ENCODE measurements around the gene BICD1.

BICD1 gene

DNA sequence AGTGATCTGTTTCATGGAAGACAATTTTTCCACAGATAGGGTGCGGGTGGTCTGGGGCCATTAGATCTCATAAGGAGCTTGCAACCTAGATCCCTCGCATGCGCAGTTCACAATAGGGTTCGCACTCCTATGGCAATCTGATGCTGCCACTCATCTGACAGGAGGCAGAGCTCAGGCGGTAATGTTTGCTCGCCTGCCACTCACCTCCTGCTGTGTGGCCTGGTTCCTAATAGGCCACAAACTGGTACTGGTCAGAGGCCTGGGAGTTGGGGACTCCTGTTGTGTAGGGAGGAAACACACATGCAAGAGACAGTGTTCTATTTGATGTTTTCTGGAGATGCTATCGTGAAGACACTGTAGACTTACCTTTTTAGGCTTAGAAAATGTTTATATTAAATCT is 215.7 kb downstream of the BICD1 start:
- Mint-ChIP-seq H3K27ac (no peak overlapping the region), H3K4me1 (ENCODE audit: low read depth) (no peaks in the 10 kb centered on the region), H3K4me3 (no peak overlapping the region), H3K27me3 (no peaks in the 10 kb centered on the region), H3K36me3 (ENCODE audit: low read depth) (no peaks in the 10 kb centered on the region), H3K9me3 (no peaks in the 10 kb centered on the region)
- intact Hi-C loops (cut with micrococcal nuclease), result no loop called here

DNA sequence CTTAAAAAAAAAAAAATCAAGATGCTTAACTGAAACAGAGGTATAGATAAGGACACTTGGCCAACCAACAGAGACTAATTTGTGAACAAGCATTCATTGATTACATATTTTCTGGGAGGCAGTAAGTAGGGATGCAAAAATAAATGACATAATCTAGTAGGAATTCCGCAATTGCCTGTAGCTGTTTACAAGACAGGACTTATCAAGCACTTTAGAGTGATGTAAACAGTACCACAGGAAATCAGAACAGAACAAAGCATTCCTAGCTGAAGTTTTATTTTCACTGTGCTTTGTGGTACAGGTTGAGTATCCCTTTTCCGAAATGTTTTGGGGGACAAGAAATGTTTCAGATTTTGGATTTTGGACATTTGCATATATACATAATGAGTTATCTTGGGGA is 224.5 kb downstream of the BICD1 start:
- intact Hi-C loops (cut with micrococcal nuclease), result no loop called here
- H3K36me3 Mint-ChIP-seq (ENCODE audit: low read depth), result no peaks in the 10 kb centered on the region
- H3K4me1 Mint-ChIP-seq (ENCODE audit: low read depth), result no peaks in the 10 kb centered on the region
- H3K27me3 Mint-ChIP-seq, result no peaks in the 10 kb centered on the region
- no peak overlapping the region for H3K27ac Mint-ChIP-seq
- no peak overlapping the region for H3K4me3 Mint-ChIP-seq
- no peaks in the 10 kb centered on the region for H3K9me3 Mint-ChIP-seq

DNA sequence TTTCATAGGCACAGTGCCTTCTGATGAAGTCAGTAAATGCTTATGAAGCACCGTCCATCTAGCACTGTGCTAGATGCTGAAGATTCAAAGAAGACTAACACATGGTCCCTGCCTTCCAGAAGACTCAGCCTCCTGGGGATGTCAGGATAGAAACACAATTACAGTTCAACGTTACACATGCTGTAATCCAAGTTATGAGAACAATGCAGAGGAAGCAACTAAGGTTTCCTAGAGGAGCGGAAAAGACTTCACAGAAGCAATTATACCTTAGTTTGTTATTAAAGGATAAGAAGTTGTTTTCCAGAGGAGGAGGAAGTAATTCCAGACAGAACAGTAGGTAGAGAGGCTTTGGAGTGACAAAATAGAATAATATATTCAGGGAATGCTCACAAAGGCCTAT is 225.8 kb downstream of the BICD1 start:
- Mint-ChIP-seq H3K9me3 (no peaks in the 10 kb centered on the region), H3K4me1 (ENCODE audit: low read depth) (no peaks in the 10 kb centered on the region), H3K27me3 (no peaks in the 10 kb centered on the region), H3K4me3 (no peak overlapping the region), H3K27ac (no peak overlapping the region), H3K36me3 (ENCODE audit: low read depth) (no peaks in the 10 kb centered on the region)
- intact Hi-C loops (cut with micrococcal nuclease), result no loop called here

DNA sequence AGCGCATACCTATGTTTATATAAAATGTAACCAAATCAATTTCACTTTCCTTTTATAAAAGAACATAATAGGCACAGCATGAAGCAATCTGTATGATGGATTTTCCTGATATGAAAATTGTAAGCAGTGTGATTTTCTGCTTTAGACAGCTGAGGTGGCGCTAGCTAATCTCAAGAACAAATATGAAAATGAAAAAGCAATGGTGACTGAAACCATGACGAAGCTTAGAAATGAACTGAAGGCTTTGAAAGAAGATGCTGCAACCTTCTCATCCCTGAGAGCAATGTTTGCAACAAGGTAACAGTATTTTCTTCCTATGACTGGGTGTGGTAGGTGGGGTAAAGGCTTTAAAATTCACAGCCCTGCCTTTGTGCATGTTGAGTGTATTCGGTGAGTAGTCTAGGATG is 227.7 kb downstream of the BICD1 start:
- intact Hi-C loops (cut with micrococcal nuclease), result no loop called here
- Mint-ChIP-seq H3K27ac (no peak overlapping the region), H3K9me3 (no peaks in the 10 kb centered on the region), H3K4me1 (ENCODE audit: low read depth) (no peaks in the 10 kb centered on the region), H3K27me3 (no peaks in the 10 kb centered on the region), H3K36me3 (ENCODE audit: low read depth) (no peaks in the 10 kb centered on the region), H3K4me3 (no peak overlapping the region)

DNA sequence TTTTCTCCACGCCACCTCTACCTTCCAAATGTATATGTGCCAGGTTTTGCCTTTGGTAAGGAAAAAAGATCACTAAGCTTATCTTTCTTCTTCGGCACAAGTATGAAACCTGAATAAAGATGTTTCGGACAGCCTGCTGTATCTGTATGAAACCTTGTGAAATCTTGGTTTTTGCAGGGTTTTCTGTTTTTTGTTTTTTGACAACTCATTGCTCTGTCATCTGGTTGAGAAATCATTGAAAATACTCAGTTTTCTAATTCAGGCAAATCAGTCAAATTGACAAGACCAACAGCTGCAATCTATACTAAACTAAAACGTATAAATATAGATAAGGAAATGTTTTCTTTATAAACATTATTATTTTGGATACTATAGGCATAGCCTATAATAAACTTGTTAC is 229.6 kb downstream of the BICD1 start:
- Mint-ChIP-seq H3K9me3 (no peaks in the 10 kb centered on the region), H3K36me3 (ENCODE audit: low read depth) (no peaks in the 10 kb centered on the region), H3K27me3 (no peaks in the 10 kb centered on the region), H3K4me3 (no peak overlapping the region), H3K27ac (no peak overlapping the region), H3K4me1 (ENCODE audit: low read depth) (no peaks in the 10 kb centered on the region)
- intact Hi-C loops (cut with micrococcal nuclease), result no loop called here

DNA sequence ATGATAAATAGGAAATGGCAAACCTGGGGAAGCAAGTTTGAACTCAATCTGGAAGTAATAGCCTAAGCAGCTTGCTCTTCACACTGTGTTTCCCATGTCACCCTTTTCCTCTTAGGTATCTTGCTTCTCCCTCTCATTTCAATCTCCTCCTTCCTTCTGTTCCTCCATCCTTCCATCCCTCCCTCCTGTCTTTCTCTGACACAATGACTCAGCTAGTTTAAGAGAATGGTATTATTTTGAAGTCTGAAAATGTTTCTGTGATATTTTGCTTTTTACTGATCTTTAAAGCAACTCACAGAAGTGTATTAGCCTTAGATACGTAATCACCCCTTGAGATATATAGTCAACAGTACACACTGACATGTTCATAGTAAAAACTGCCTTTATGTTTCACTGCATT is 236.8 kb downstream of the BICD1 start:
- Mint-ChIP-seq H3K9me3 (no peaks in the 10 kb centered on the region), H3K27ac (no peak overlapping the region), H3K4me1 (ENCODE audit: low read depth) (no peaks in the 10 kb centered on the region), H3K27me3 (no peaks in the 10 kb centered on the region), H3K4me3 (no peak overlapping the region), H3K36me3 (ENCODE audit: low read depth) (no peaks in the 10 kb centered on the region)
- intact Hi-C loops (cut with micrococcal nuclease), result no loop called here

DNA sequence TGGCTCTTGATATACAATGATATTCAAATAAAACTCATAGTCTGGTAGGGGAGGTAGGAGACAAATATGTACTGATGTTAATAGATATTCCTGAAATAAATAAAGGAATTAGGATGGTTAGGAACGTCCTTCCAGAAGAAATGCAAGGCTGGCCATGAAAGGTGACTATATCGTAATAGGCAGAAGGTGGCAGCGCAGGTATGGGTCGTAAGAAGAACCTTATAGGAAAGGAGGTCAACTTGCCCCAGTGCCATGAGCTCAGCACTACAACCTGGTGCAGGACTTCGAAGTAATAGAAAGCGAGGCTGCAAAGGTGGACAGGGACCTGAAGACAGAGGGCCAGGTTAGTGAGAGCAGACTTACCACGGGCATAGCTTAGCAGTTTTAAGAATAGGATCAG is 237.4 kb downstream of the BICD1 start:
- Mint-ChIP-seq H3K4me3 (no peak overlapping the region), H3K27me3 (no peaks in the 10 kb centered on the region), H3K36me3 (ENCODE audit: low read depth) (no peaks in the 10 kb centered on the region), H3K9me3 (no peaks in the 10 kb centered on the region), H3K27ac (no peak overlapping the region), H3K4me1 (ENCODE audit: low read depth) (no peaks in the 10 kb centered on the region)
- intact Hi-C loops (cut with micrococcal nuclease), result no loop called here

DNA sequence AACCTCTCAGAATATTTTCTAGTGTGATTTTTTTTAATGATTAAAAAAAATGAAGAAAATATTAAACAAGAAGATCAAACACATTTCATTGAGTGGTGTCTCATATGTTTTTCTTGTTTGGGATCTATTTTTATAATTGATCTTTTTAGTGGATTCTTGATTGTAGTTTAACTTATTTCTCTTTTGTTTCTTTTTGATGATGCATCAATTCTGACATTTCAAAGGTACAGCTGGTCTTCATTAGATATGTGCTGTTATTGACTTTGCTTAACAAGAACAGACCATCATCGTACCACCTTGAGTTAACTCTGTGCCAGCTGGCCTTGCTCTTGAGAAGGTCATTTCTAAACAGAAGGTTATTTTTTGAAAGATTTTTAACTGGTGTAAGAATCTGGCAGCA is 246.9 kb downstream of the BICD1 start:
- H3K36me3 Mint-ChIP-seq (ENCODE audit: low read depth), result no peaks in the 10 kb centered on the region
- intact Hi-C loops (cut with micrococcal nuclease), result no loop called here
- no peak overlapping the region for H3K4me3 Mint-ChIP-seq
- H3K9me3 Mint-ChIP-seq, result no peaks in the 10 kb centered on the region
- H3K4me1 Mint-ChIP-seq (ENCODE audit: low read depth), result no peaks in the 10 kb centered on the region
- H3K27me3 Mint-ChIP-seq, result no peaks in the 10 kb centered on the region
- no peak overlapping the region for H3K27ac Mint-ChIP-seq

DNA sequence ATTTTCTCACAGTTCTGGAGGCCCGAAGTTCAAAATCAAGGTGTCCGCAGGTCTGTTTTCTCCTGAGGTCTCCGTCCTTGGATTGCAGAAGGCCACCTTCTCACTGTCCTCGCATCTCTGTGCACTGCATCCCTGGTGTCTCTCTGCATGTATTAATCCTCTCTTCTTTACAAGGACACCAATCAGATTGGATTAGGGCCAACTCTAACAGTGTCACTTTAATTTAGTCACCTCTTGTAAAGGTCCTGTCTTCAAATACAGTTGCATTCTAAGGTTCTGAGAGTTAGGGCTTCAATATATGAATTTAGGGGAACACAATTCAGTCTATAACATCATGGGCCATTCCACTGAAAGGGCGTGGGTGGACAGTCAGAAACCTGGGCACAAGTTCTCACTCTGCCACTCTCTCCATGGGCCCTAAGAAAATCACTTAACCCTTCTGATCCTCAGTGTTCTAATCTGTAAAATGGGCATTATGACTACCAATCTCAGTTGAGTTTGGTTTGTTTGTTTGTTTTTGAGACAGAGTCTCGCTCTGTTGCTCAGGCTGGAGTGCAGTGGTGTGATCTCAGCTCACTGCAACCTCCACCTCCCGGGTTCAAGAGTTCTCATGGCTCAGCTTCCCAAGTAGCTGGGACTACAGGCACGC is 251.1 kb downstream of the BICD1 start:
- Mint-ChIP-seq H3K4me1 (ENCODE audit: low read depth) (no peaks in the 10 kb centered on the region), H3K9me3 (no peaks in the 10 kb centered on the region), H3K36me3 (ENCODE audit: low read depth) (no peaks in the 10 kb centered on the region), H3K27me3 (no peaks in the 10 kb centered on the region), H3K27ac (no peak overlapping the region), H3K4me3 (no peak overlapping the region)
- intact Hi-C loops (cut with micrococcal nuclease), result no loop called here

DNA sequence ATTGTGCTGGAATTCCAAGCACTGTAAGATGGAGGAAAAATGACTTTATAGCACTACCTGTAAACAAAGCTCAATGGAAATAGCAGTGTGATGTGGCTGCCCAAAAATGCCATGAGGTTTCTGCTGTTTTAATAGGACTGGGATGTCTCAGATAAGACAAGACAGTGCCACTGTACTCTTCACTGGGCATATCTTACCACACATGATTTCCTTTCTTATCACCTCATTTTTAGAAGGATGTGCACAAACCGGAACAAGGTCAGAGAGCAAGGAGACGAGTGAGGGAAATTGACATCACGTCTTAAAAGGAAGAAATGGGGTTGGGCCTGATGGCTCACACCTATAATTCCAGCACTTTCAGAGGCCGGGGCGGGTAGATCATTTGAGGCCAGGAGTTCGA is 254.3 kb downstream of the BICD1 start:
- H3K4me1 Mint-ChIP-seq (ENCODE audit: low read depth), result no peaks in the 10 kb centered on the region
- no peak overlapping the region for H3K4me3 Mint-ChIP-seq
- intact Hi-C loops (cut with micrococcal nuclease), result no loop called here

DNA sequence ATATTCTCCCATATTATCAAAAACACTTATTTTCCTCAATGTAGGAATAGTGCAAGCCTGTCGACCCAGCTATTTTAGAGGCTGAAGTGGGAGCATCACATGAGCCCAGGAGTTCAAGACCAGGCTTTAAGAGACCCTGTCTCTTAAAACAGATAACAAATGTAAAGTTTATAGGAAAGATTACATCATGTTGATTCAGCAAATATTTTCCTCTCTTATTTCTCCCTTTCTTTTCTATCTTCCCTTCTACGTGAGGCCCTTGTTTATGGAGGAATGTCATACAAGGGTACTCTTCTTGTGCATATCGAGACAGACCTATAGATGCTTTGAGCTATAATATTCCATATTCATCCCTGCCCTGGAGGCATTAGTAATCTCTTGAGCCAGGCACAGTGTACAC is 256.2 kb downstream of the BICD1 start:
- H3K4me1 Mint-ChIP-seq (ENCODE audit: low read depth), result no peaks in the 10 kb centered on the region
- H3K9me3 Mint-ChIP-seq, result no peaks in the 10 kb centered on the region
- intact Hi-C loops (cut with micrococcal nuclease), result no loop called here
- H3K27ac Mint-ChIP-seq, result no peak overlapping the region
- H3K4me3 Mint-ChIP-seq, result no peak overlapping the region
- H3K27me3 Mint-ChIP-seq, result no peaks in the 10 kb centered on the region
- H3K36me3 Mint-ChIP-seq (ENCODE audit: low read depth), result no peaks in the 10 kb centered on the region

More for the DNA sequence above, 254.3 kb downstream of the BICD1 start:
- Mint-ChIP-seq H3K27ac (no peak overlapping the region), H3K9me3 (no peaks in the 10 kb centered on the region), H3K36me3 (ENCODE audit: low read depth) (no peaks in the 10 kb centered on the region), H3K27me3 (no peaks in the 10 kb centered on the region)

DNA sequence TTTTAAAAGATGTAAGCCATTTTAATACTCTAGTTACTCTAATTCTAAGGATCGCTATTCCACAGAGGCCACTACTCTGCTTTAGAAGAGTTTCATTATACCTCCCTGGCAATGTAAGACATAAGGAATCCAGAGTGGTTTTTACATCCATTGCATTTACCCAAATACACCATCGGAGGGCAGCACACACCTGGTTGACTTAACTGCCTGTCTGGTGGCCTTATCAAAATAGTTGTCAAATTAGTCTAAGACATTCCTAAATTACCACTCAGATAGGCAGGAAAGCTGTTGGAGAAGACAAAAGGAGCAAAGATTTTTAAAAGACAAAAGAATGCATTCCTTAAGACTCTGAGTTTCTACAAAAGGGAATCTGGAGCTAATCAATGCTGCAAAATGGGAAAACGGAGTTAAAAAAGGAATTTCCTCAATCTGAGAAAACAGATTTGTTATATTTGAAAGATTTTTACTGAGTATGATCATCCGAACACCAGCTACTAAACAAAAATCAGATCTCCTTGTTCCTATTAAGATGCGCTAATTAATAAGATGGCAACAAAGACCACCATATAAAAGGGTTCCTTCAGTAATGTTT is 258.9 kb downstream of the BICD1 start:
- Mint-ChIP-seq H3K27ac (no peak overlapping the region), H3K4me1 (ENCODE audit: low read depth) (no peaks in the 10 kb centered on the region), H3K4me3 (no peak overlapping the region), H3K36me3 (ENCODE audit: low read depth) (no peaks in the 10 kb centered on the region), H3K27me3 (no peaks in the 10 kb centered on the region), H3K9me3 (no peaks in the 10 kb centered on the region)
- intact Hi-C loops (cut with micrococcal nuclease), result loop anchor here (1.0 to 5.0 kb wide), 3 partner anchors 92 to 307 kb away; no protein-coding TSS in a partner anchor

DNA sequence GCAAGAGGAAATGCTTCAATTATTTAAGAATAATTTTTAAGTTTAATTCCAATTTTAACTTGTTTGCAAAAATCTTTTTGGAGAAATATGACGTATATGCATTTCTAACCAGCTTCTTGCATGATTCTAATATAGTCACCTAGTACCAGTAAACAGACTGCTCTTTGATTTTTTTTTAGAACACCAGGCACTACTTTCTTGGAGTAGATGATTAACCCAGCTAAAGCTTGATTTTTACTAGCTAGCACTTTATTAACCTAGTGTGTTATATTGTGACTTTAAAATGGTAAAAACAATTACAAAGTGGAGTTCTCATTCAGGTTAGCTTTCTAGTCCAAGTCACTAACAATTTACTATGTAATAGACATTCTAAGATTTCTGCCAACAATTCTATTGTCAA is 260.1 kb downstream of the BICD1 start:
- H3K36me3 Mint-ChIP-seq (ENCODE audit: low read depth), result no peaks in the 10 kb centered on the region
- no peaks in the 10 kb centered on the region for H3K4me1 Mint-ChIP-seq (ENCODE audit: low read depth)
- H3K27me3 Mint-ChIP-seq, result no peaks in the 10 kb centered on the region
- H3K9me3 Mint-ChIP-seq, result no peaks in the 10 kb centered on the region
- no peak overlapping the region for H3K27ac Mint-ChIP-seq
- intact Hi-C loops (cut with micrococcal nuclease), result loop anchor here (5.0 kb wide), 1 partner anchor 91 kb away; no protein-coding TSS in a partner anchor
- no peak overlapping the region for H3K4me3 Mint-ChIP-seq

DNA sequence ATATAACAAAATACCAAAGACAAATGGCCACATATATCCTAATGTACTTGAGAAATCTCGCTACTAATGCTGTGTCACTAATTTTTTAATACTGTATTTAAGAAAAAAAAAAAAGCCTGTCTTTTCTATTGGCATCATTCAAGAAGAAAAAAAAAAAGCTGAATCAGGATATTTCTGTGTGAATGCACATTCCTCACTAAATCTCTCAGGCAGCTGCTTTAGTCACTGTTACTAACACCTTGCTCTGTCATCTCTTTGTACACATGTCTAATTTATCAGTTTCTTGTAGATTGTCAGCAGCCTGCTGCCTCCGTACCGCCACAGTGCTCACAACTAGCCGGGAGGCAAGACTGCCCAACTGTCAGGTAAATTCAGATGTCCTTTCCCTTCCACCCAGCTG is 260.7 kb downstream of the BICD1 start:
- H3K9me3 Mint-ChIP-seq, result no peaks in the 10 kb centered on the region
- H3K36me3 Mint-ChIP-seq (ENCODE audit: low read depth), result no peaks in the 10 kb centered on the region
- no peak overlapping the region for H3K27ac Mint-ChIP-seq
- no peaks in the 10 kb centered on the region for H3K4me1 Mint-ChIP-seq (ENCODE audit: low read depth)
- intact Hi-C loops (cut with micrococcal nuclease), result loop anchor here (5.0 kb wide), 1 partner anchor 90 kb away; no protein-coding TSS in a partner anchor
- no peak overlapping the region for H3K4me3 Mint-ChIP-seq
- H3K27me3 Mint-ChIP-seq, result no peaks in the 10 kb centered on the region

DNA sequence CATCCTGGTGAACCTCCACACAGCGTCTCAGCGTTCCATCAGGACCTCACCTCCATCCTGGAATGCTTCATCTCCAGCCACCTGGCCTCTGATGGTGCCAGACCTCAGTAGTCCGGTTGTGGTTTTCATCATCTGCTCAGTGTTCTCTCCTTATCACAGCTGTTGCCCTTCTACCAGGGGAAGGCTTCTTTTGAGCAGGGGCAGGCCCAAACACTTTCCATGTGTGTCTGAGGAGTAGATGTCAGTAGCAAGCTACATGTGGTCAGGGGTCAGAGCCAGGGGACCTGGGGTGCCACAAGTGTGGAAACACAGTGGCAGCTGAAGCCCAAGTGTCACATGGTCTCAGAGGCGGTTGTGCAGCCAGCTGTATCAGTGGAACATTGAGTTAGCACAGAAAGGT is 262.6 kb downstream of the BICD1 start:
- no peaks in the 10 kb centered on the region for H3K9me3 Mint-ChIP-seq
- H3K27ac Mint-ChIP-seq, result no peak overlapping the region
- H3K27me3 Mint-ChIP-seq, result no peaks in the 10 kb centered on the region
- H3K36me3 Mint-ChIP-seq (ENCODE audit: low read depth), result no peaks in the 10 kb centered on the region
- intact Hi-C loops (cut with micrococcal nuclease), result loop anchor here (5.0 kb wide), 1 partner anchor 88 kb away; no protein-coding TSS in a partner anchor
- no peak overlapping the region for H3K4me3 Mint-ChIP-seq
- peaks cover 5% of the 10 kb centered on the region for H3K4me1 Mint-ChIP-seq (ENCODE audit: low read depth)

Measured in dendritic cell treated with granulocyte-macrophage colony-stimulating factor and Interleukin-4, amounts not matched to agents 40 ng/mL and 50 ng/mL, for 4 days (primary cell).